H1 (cell line): ENCODE measurements around the gene C5. TPM values are rescaled to one million over a fixed set of nuclear protein-coding genes. Genes with fewer than 3 reads are reported as not detected.

ENCODE experiments used
- CTCF ChIA-PET: fragments of 300-600 bp; sonication (Branson Sonifier 250); formaldehyde crosslinking; loops from one replicate; lab custom pipeline; 2021; ENCODE audit not compliant: partially characterized antibody; lab: Charles Lee
- POLR2A ChIA-PET: fragments of 300-600 bp; sonication (Branson Sonifier 250); formaldehyde crosslinking; loops from one replicate; lab custom pipeline; 2021; ENCODE audit warnings: inconsistent platforms; ENCODE audit not compliant: partially characterized antibody; lab: Charles Lee
- DNase-seq, 2 experiments: peaks; one replicate each; pipeline versions ENCODE4 v3.0.0 to v3.0.0-alpha.2; 2010 to 2022; ENCODE audit warnings: low spot score in 2 of 2, low read depth in 1 of 2, mixed read lengths in 1 of 2
- FAIRE-seq: peaks from 2 replicates; lab custom pipeline; 2011; peaks lifted over from hg19 to GRCh38; lab: Jason Lieb, UNC
- H2AFZ ChIP-seq: 2 replicates; pipeline ENCODE4 v1.8.1; 2012; ENCODE audit warnings: low read length, inconsistent platforms
- H2AK5ac ChIP-seq: 2 replicates; pipeline ENCODE4 v1.6.1; 2013; ENCODE audit warnings: low read depth, low read length
- H2BK120ac ChIP-seq: replicated peaks from 2 replicates; pipeline ENCODE3; 2013; ENCODE audit warnings: low read depth, low read length, inconsistent platforms
- H2BK12ac ChIP-seq: 2 replicates; pipeline ENCODE4 v1.6.1; 2013; ENCODE audit warnings: low read depth, low read length
- H2BK15ac ChIP-seq: 2 replicates; pipeline ENCODE4 v1.6.1; 2013; ENCODE audit warnings: low read length
- H2BK20ac ChIP-seq: 2 replicates; pipeline ENCODE4 v1.6.1; 2013; ENCODE audit warnings: low read length
- H2BK5ac ChIP-seq: 2 replicates; pipeline ENCODE4 v1.6.1; 2013; ENCODE audit warnings: low read depth, low read length
- H3K14ac ChIP-seq: 2 replicates; pipeline ENCODE4 v1.6.1; 2013; ENCODE audit warnings: inconsistent platforms; ENCODE audit not compliant: insufficient read length
- H3K18ac ChIP-seq: 2 replicates; pipeline ENCODE4 v1.6.1; 2013; ENCODE audit warnings: low read length; ENCODE audit errors: extremely low read depth
- H3K23ac ChIP-seq: 2 replicates; pipeline ENCODE4 v1.6.1; 2013; ENCODE audit warnings: inconsistent platforms; ENCODE audit not compliant: insufficient read length
- H3K23me2 ChIP-seq: 2 replicates; pipeline ENCODE4 v1.6.1; 2013; ENCODE audit warnings: low read depth, low read length
- H3K27ac ChIP-seq: 2 replicates; pipeline ENCODE4 v1.6.1; 2011; ENCODE audit warnings: low read depth, low read length, inconsistent platforms
- H3K27me3 ChIP-seq, 4 experiments: replicated peaks in 1 of 4; 1 replicate in 1 of 4; 2 replicates in 3 of 4; pipeline versions ENCODE4 v1.6.1 to v1.8.1; 2011 to 2013; ENCODE audit warnings: low read length in 3 of 4, mild to moderate bottlenecking in 3 of 4, inconsistent platforms in 2 of 4, mixed read lengths in 2 of 4, moderate library complexity in 1 of 4; ENCODE audit not compliant: control insufficient read depth in 3 of 4, insufficient read depth in 3 of 4; ENCODE audit errors: extremely low read depth in 1 of 4
- H3K36me3 ChIP-seq, 4 experiments: 2 replicates each; pipeline versions ENCODE4 v1.6.1 to v1.8.1; 2011 to 2013; ENCODE audit warnings: mild to moderate bottlenecking in 4 of 4, low read length in 3 of 4, moderate library complexity in 2 of 4, control low read depth in 1 of 4, inconsistent platforms in 1 of 4; ENCODE audit not compliant: insufficient read depth in 4 of 4, control insufficient read depth in 2 of 4
- H3K4ac ChIP-seq: replicated peaks from 2 replicates; pipeline ENCODE3; 2013; ENCODE audit warnings: low read length, low read depth, mixed read lengths, inconsistent platforms; ENCODE audit not compliant: insufficient read length
- H3K4me1 ChIP-seq, 4 experiments: replicated peaks in 1 of 4; 1 replicate in 1 of 4; 2 replicates in 3 of 4; pipeline versions ENCODE4 v1.6.1 to v1.8.1; 2011 to 2013; ENCODE audit warnings: low read length in 3 of 4, inconsistent platforms in 2 of 4, mixed read lengths in 1 of 4; ENCODE audit not compliant: insufficient read depth in 4 of 4, control insufficient read depth in 3 of 4
- H3K4me2 ChIP-seq, 2 experiments: 2 replicates each; pipeline versions ENCODE4 v1.6.1 to v1.8.1; 2011 to 2013; ENCODE audit warnings: low read depth in 2 of 2, low read length in 2 of 2, control low read depth in 1 of 2, inconsistent platforms in 1 of 2, mild to moderate bottlenecking in 1 of 2; ENCODE audit not compliant: insufficient read depth in 1 of 2
- H3K4me3 ChIP-seq, 4 experiments: fragments of 200-600, 300-600 bp in 1 of 4; sonication (generic), shearing (Covaris generic), sonication (Bioruptor Twin) in 1 of 4; 2 replicates each; pipeline versions ENCODE4 v1.5.1 to v1.8.1; 2011 to 2016; ENCODE audit warnings: low read length in 4 of 4, low read depth in 3 of 4, control low read depth in 2 of 4, inconsistent platforms in 2 of 4, mild to moderate bottlenecking in 2 of 4, mixed read lengths in 1 of 4, moderate library complexity in 1 of 4; ENCODE audit not compliant: insufficient read depth in 2 of 4; ENCODE audit errors: extremely low read depth in 1 of 4
- H3K56ac ChIP-seq: replicated peaks from 2 replicates; pipeline ENCODE3; 2013; ENCODE audit warnings: low read depth, mild to moderate bottlenecking, mixed read lengths, low read length, inconsistent platforms; ENCODE audit not compliant: insufficient read length
- H3K79me1 ChIP-seq: 2 replicates; pipeline ENCODE4 v1.6.1; 2013; ENCODE audit warnings: low read depth, low read length, control low read depth
- H3K79me2 ChIP-seq, 2 experiments: 2 replicates each; pipeline versions ENCODE4 v1.6.1 to v1.8.1; 2012 to 2013; ENCODE audit warnings: low read length in 2 of 2, mild to moderate bottlenecking in 2 of 2, inconsistent platforms in 1 of 2; ENCODE audit not compliant: insufficient read depth in 2 of 2, control insufficient read depth in 1 of 2
- H3K9ac ChIP-seq, 4 experiments: replicated peaks in 1 of 4; 1 replicate in 1 of 4; 2 replicates in 3 of 4; pipeline versions ENCODE4 v1.6.1 to v1.8.1; 2011 to 2013; ENCODE audit warnings: low read depth in 3 of 4, low read length in 3 of 4, control low read depth in 2 of 4, mild to moderate bottlenecking in 2 of 4, moderate library complexity in 2 of 4, inconsistent platforms in 1 of 4; ENCODE audit errors: extremely low read depth in 1 of 4
- H3K9me3 ChIP-seq, 2 experiments: 2 replicates each; pipeline versions ENCODE4 v1.6.1 to v1.8.1; 2012 to 2013; ENCODE audit warnings: mild to moderate bottlenecking in 2 of 2, moderate library complexity in 2 of 2, control low read depth in 1 of 2, inconsistent platforms in 1 of 2, low read depth in 1 of 2, low read length in 1 of 2, mixed read lengths in 1 of 2; ENCODE audit not compliant: insufficient read depth in 2 of 2
- H4K20me1 ChIP-seq, 2 experiments: replicated peaks in 1 of 2; 2 replicates each; pipeline versions ENCODE3 to v1.8.1; 2011 to 2013; ENCODE audit warnings: inconsistent platforms in 2 of 2, low read length in 2 of 2, mild to moderate bottlenecking in 1 of 2; ENCODE audit not compliant: insufficient read depth in 2 of 2, control insufficient read depth in 1 of 2
- H4K5ac ChIP-seq: 2 replicates; pipeline ENCODE4 v1.6.1; 2013; ENCODE audit warnings: low read length, low read depth, mixed read lengths, inconsistent platforms; ENCODE audit not compliant: insufficient read length
- H4K8ac ChIP-seq: 2 replicates; pipeline ENCODE4 v1.8.0; 2013; ENCODE audit warnings: mild to moderate bottlenecking, moderate library complexity, low read length, inconsistent platforms; ENCODE audit not compliant: insufficient read depth; ENCODE audit errors: extremely low read depth
- H4K91ac ChIP-seq: replicated peaks from 2 replicates; pipeline ENCODE3; 2013; ENCODE audit warnings: low read length, mixed read lengths, inconsistent platforms; ENCODE audit not compliant: insufficient read length
- BRCA1 ChIP-seq: IDR thresholded peaks from 2 replicates; pipeline ENCODE4 v1.6.1; 2012; ENCODE audit warnings: low read depth, low read length, improper control_type of control experiment
- CHD1 ChIP-seq: IDR thresholded peaks from 2 replicates; pipeline ENCODE4 v1.6.1; 2012; ENCODE audit warnings: low read depth, low read length, improper control_type of control experiment
- GABPA ChIP-seq: IDR thresholded peaks from 2 replicates; pipeline ENCODE4 v1.6.1; 2011; ENCODE audit warnings: mild to moderate bottlenecking, low read length, moderate library complexity, borderline replicate concordance; ENCODE audit not compliant: insufficient read depth
- JUND ChIP-seq: IDR thresholded peaks from 2 replicates; pipeline ENCODE4 v1.6.1; 2011; ENCODE audit warnings: mild to moderate bottlenecking, improper control_type of control experiment, low read length
- SIRT6 ChIP-seq: IDR thresholded peaks from one replicate; pipeline ENCODE4 v1.7.1; 2012; ENCODE audit warnings: low read length, inconsistent platforms
- SP1 ChIP-seq: IDR thresholded peaks from 2 replicates; pipeline ENCODE4 v1.6.1; 2011; ENCODE audit warnings: low read depth, low read length
- SRF ChIP-seq: IDR thresholded peaks from 2 replicates; pipeline ENCODE4 v1.6.1; 2011; ENCODE audit warnings: mild to moderate bottlenecking, low read depth, low read length, moderate library complexity
- TCF12 ChIP-seq: IDR thresholded peaks from 2 replicates; pipeline ENCODE4 v1.6.1; 2011; ENCODE audit warnings: low read depth, mild to moderate bottlenecking, low read length
- YY1 ChIP-seq: IDR thresholded peaks from 2 replicates; pipeline ENCODE4 v1.6.1; 2011; ENCODE audit warnings: low read depth, mild to moderate bottlenecking, low read length
- WGBS, 2 experiments: shearing (Covaris generic) in 1 of 2; methylation state at CpG; one replicate each; pipeline versions ENCODE4 v1.1.6 to v1.1.7; 2013 to 2015; ENCODE audit warnings: low lambda C conversion rate in 2 of 2, mixed read lengths in 2 of 2, inconsistent platforms in 1 of 2, low coverage in 1 of 2, missing lambda C conversion rate in 1 of 2; ENCODE audit not compliant: insufficient replicate concordance in 2 of 2, insufficient coverage in 1 of 2, insufficient read length in 1 of 2; ENCODE audit errors: extremely low coverage in 1 of 2, missing lambda C conversion rate in 1 of 2; 5-methylcytosine and 5-hydroxymethylcytosine counted together
- polyA plus RNA-seq, 7 experiments: library from polyadenylated mRNA; depleted of rRNA in 3 of 7; stranded (reverse) in 5 of 7; unstranded in 2 of 7; fragments of >200 nt in 5 of 7; fragments of 200-250 nt in 2 of 7; gene quantifications; 1 replicate in 5 of 7; 2 replicates in 1 of 7; 4 replicates in 1 of 7; pipeline versions ENCODE4 v1.2.1 to v1.2.3, GENCODE V29; 2011 to 2013; ENCODE audit warnings: missing spikeins in 2 of 7, mixed read lengths in 2 of 7
- total RNA-seq: library from RNA; stranded (reverse); fragmentation: NEBNext Ultra II Directional; extraction: Animal tissue kit (Norgen Biotek cat#: 25700); gene quantifications from 2 replicates; pipeline ENCODE4 v1.2.1, GENCODE V29; 2021

C5 gene
- total and polyA plus RNA-seq, 2 of the 8 experiments (the other 6 are each of a cell fraction or from before 2014, with no cell fraction given): 0.24 to 0.35 TPM

DNA sequence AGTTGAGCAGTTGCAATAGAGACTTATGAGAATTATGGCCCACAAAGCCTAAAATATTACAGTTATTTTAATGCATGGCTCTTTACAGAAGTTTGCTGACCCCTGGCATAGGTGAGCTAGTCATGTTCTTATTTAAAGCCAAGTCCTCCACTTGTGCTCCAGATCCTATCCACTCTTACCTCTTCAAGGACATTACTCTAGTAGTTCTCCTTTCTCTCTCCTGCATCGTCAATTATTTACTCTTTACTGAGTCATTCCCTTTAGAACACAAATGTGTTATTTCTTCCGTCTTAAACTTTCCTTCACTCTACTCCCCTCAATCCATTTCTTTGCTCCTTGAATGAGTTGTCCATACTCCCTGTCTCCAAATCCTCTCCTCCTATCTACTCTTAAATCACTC is 102.9 kb downstream of the C5 start:
- TF ChIP-seq TCF12 (no peak), BRCA1 (no peak), SP1 (no peak), SIRT6 (no peak), JUND (no peak), CHD1 (no peak), SRF (no peak), YY1 (no peak), GABPA (no peak)
- TF ChIP-seq, all 59 proteins: peak for 0
- WGBS, 2 experiments: 89 to 90% methylated on average over 1 to 2 of the region's 2 CpGs
- H3K79me2 ChIP-seq: no peaks in the 10 kb centered on the region

More for the DNA sequence above, 102.9 kb downstream of the C5 start:
- ChIA-PET CTCF (no interaction called here), POLR2A (no interaction called here)
- Histone ChIP-seq H3K23me2 (no peaks in the 10 kb centered on the region; the same call in 1 of the 2 replicates), H3K23ac (no peak overlapping the region), H3K79me1 (no peaks in the 10 kb centered on the region), H4K8ac (no peak overlapping the region), H4K20me1 (no peaks in the 10 kb centered on the region), H2BK12ac (no peak overlapping the region), H3K4me3 (no peak overlapping the region), H3K4me2 (no peak overlapping the region), H3K56ac (no peak overlapping the region), H2BK5ac (no peak overlapping the region), H3K27ac (no peak overlapping the region), H3K9ac (no peak overlapping the region), H2BK120ac (no peak overlapping the region), H2BK20ac (no peak overlapping the region), H3K36me3 (no peaks in the 10 kb centered on the region; a peak in 2 of 8 replicates), H4K91ac (no peak overlapping the region), H3K4ac (no peak overlapping the region), H3K4me1 (peaks cover 0 to 10% (median 5%) of the 10 kb centered on the region in 4 experiments; a peak in 6 of 7 replicates), H3K14ac (no peak overlapping the region), H3K27me3 (no peaks in the 10 kb centered on the region), H2AK5ac (no peak overlapping the region), H2AFZ (no peak overlapping the region), H4K5ac (no peak overlapping the region), H3K18ac (no peak overlapping the region), H2BK15ac (no peak overlapping the region), H3K9me3 (no peaks in the 10 kb centered on the region)
- DNase-seq (no peak), FAIRE-seq (no peak)
